D721Med (cell line): ENCODE measurements around the gene CLCA1.

Experiments
- DNase-seq: peaks from one replicate; pipeline ENCODE4 v3.0.0; 2011; ENCODE audit warnings: low spot score; ENCODE audit not compliant: insufficient read length
- FAIRE-seq: peaks from 2 replicates; lab custom pipeline; 2011; peaks lifted over from hg19 to GRCh38; lab: Jason Lieb, UNC
- TF ChIP-seq, protein P1 (sequence below): IDR thresholded peaks from 2 replicates; pipeline ENCODE4 v1.5.1; 2012; ENCODE audit warnings: mild to moderate bottlenecking, control low read depth; ENCODE audit not compliant: insufficient read depth; ENCODE audit errors: missing control alignments

Gene CLCA1, protein sequence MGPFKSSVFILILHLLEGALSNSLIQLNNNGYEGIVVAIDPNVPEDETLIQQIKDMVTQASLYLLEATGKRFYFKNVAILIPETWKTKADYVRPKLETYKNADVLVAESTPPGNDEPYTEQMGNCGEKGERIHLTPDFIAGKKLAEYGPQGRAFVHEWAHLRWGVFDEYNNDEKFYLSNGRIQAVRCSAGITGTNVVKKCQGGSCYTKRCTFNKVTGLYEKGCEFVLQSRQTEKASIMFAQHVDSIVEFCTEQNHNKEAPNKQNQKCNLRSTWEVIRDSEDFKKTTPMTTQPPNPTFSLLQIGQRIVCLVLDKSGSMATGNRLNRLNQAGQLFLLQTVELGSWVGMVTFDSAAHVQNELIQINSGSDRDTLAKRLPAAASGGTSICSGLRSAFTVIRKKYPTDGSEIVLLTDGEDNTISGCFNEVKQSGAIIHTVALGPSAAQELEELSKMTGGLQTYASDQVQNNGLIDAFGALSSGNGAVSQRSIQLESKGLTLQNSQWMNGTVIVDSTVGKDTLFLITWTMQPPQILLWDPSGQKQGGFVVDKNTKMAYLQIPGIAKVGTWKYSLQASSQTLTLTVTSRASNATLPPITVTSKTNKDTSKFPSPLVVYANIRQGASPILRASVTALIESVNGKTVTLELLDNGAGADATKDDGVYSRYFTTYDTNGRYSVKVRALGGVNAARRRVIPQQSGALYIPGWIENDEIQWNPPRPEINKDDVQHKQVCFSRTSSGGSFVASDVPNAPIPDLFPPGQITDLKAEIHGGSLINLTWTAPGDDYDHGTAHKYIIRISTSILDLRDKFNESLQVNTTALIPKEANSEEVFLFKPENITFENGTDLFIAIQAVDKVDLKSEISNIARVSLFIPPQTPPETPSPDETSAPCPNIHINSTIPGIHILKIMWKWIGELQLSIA

DNA sequence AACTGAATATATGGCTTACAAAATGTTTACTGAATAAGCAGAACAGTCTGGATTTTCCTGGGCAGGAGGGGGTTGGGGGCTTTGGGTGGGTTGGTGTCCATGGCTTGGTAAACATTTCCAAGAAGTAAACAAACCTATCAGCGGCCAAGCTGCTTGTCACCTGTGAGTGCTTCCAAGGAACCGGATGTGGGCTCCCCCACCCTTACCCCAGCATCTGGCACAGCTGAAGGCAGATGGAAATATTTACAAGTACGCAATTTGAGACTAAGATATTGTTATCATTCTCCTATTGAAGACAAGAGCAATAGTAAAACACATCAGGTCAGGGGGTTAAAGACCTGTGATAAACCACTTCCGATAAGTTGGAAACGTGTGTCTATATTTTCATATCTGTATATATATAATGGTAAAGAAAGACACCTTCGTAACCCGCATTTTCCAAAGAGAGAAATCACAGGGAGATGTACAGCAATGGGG is at the start of gene CLCA1:
CLCA1 (plus strand) TSS at position 427 of the 477 bp plus-strand sequence; CDS start at position 472, 45 bp downstream.
- FAIRE-seq = no peak
- DNase-seq = no peak
- TF ChIP-seq, protein P1, sequence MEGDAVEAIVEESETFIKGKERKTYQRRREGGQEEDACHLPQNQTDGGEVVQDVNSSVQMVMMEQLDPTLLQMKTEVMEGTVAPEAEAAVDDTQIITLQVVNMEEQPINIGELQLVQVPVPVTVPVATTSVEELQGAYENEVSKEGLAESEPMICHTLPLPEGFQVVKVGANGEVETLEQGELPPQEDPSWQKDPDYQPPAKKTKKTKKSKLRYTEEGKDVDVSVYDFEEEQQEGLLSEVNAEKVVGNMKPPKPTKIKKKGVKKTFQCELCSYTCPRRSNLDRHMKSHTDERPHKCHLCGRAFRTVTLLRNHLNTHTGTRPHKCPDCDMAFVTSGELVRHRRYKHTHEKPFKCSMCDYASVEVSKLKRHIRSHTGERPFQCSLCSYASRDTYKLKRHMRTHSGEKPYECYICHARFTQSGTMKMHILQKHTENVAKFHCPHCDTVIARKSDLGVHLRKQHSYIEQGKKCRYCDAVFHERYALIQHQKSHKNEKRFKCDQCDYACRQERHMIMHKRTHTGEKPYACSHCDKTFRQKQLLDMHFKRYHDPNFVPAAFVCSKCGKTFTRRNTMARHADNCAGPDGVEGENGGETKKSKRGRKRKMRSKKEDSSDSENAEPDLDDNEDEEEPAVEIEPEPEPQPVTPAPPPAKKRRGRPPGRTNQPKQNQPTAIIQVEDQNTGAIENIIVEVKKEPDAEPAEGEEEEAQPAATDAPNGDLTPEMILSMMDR = no peak

DNA sequence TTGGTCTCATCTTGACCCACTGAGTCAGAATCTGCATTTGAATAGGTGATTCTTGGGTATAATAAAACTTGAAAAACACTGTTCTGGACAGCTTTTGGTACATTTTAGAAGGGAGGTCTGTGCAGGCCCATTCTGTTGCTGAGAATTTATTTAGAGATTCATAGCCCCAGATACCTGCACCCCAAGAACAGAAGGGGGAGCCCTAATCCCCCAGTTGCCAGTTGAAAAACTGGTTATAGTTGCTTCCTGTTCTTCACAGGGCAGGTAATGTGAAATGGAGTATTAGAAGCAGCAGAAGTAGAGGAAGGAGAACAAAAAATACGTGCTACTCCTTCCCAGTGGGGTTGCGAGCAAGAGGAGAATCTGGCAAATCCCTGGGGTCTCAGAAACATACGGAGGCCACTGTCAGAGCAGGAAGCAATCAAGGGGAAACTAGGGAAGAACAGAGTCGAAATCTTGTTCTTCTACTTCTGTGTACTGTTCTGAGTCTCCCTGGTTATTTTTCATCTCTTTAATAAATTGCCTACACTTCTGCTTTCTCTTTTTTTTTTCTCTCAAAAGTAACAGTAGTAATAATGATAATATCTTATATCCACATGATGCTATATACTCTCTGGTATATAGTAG is 49.3 kb upstream of the CLCA1 start:
- FAIRE-seq (no peak), DNase-seq (no peak)
- TF ChIP-seq, protein P1 = no peak

DNA sequence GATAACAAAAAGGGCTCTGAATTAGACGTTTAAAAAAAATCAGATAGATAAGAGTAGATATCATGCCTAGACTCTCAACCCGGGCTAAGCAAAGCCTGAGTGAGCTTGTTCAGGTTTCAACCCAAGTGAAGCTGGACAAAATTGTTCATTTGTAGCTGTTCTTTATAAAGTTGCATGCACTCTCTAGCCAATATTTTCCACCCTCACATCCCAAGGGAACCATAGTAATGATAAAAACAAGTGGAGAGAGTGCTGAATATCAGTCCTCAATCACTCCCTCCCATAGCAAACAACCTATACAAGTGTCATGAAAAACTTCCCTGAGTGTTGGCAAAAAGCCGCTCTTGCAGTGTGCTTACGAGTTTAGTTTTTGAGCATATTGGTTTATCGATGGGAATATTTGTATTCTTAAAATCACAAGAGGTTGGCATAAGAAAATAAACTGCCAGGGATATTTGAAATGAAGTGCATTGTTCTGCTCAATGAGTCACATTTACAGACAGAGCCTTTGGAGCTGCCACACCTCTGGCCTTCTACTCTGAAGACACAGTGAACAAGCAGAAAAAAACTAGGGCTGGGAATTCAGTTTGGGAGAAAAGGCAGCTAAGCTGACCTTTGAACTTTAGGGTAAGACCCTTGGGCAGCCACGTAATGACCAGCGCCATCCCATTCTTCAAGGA is 47.0 kb upstream of the CLCA1 start:
- TF ChIP-seq, protein P1 = no peak
- DNase-seq (no peak), FAIRE-seq (no peak)

DNA sequence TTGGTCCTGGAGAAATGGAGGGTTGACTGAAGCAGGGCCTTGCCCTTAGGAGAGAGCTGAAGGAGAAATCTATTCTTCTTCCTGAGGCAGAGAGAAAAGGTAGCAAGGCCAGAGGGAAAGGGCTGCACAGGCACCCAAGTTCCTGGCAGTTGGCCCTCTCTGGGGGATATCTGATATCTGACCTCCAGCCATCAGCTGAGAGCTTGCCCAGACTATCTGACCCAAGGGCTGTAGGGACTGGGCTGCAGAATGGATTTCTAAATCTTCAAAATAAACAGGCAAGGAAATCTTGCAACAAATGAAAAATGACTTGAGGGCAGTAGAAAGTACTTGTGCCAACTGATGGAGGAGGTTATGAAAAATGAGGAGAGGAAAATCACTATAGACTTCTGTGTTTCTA is 45.3 kb upstream of the CLCA1 start:
- DNase-seq (no peak), FAIRE-seq (no peak)
- TF ChIP-seq, protein P1 = no peak

DNA sequence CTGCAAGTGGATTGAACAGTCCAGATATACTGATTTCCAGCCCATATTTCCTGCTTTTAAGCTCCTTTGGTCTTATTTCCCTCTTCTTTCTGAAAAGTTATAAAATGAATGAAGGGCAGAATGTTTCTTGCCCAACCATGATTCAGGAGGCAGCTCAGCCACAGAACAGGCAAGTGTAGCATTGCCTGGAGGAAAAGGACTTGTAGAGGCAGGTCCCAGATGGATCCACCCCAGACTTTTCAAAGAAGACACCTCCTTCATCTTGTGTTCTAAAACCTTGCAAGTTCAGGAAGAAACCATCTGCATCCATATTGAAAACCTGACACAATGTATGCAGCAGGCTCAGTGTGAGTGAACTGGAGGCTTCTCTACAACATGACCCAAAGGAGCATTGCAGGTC is 44.9 kb upstream of the CLCA1 start, which contains the start of gene CLCA2:
CLCA2 (plus strand) TSS at position 299 of the 400 bp plus-strand sequence; CDS start at position 376, 77 bp downstream.
- TF ChIP-seq, protein P1 = no peak
- no peak for FAIRE-seq
- DNase-seq = no peak

DNA sequence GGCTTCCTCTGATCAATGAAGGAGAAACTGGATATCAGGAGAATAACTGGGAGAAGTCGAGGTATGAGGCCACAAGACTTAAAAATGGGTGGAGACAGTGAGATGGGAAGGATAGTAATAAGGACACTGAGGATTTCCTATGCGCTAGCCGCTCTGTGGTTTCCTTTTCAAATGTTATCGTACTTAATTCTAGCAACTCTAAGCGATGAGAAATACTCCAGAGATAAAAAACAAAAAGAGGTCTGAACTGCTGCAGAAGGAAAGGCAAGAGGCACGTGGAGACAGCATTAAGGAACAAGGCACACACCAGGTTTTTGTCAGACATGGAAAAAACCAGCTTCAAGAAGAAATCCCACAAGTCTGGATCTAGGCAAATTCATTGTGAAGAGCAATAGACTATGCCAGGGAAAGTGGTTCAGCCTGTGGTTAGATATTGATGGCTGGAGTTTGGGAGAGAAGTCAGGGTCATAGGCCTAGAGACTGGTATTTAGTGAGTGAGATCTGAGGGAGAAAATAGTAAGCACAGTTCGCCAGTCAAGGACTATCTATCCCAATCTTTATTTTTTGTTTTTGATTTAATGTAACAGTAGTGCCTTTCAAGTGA is 39.5 kb upstream of the CLCA1 start:
- no peak for DNase-seq
- FAIRE-seq = no peak

More for the DNA sequence above, 39.5 kb upstream of the CLCA1 start:
- TF ChIP-seq, protein P1 = no peak
